HepG2 (cell line): ENCODE measurements around the gene ADAM15. TPM values are rescaled to one million over a fixed set of nuclear protein-coding genes. Genes with fewer than 3 reads are reported as not detected.

ENCODE experiments used
- AGO1 ChIP-seq: fragments of 200-400 bp; formaldehyde crosslinking; IDR thresholded peaks from 2 replicates; pipeline ENCODE4 v1.6.1; 2017; ENCODE audit warnings: mild to moderate bottlenecking, low read depth, low read length, moderate library complexity; ENCODE audit not compliant: poor library complexity, severe bottlenecking
- ARHGAP35 ChIP-seq: sonication (generic); formaldehyde crosslinking; IDR thresholded peaks from 2 replicates; pipeline ENCODE4 v1.9.0; 2022; ENCODE audit warnings: mild to moderate bottlenecking, inconsistent platforms, moderate library complexity, missing genetic modification reagents, borderline replicate concordance
- ARNTL ChIP-seq: sonication (generic); formaldehyde crosslinking; IDR thresholded peaks from 2 replicates; pipeline ENCODE4 v1.4.0; 2020; ENCODE audit warnings: mild to moderate bottlenecking, missing genetic modification reagents
- CCAR2 ChIP-seq: fragments of 200-400 bp; formaldehyde crosslinking; optimal IDR thresholded peaks from 2 replicates; pipeline ENCODE3; 2018; ENCODE audit warnings: low read depth, mild to moderate bottlenecking, low read length, moderate library complexity
- ESRRA ChIP-seq: sonication (generic); formaldehyde crosslinking; IDR thresholded peaks from 2 replicates; pipeline ENCODE4 v1.5.1; 2020; ENCODE audit warnings: mild to moderate bottlenecking, low read depth, missing genetic modification reagents
- FOXC1 ChIP-seq: sonication (generic); formaldehyde crosslinking; IDR thresholded peaks from 2 replicates; pipeline ENCODE4 v1.8.0; 2022; ENCODE audit warnings: mild to moderate bottlenecking, missing genetic modification reagents, borderline replicate concordance
- GTF3A ChIP-seq: sonication (generic); formaldehyde crosslinking; conservative IDR thresholded peaks from 2 replicates; pipeline ENCODE4 v1.4.0; 2020; ENCODE audit warnings: mild to moderate bottlenecking, missing genetic modification reagents
- HDAC2 ChIP-seq: sonication (generic); formaldehyde crosslinking; IDR thresholded peaks from 2 replicates; pipeline ENCODE4 v1.4.0; 2020; ENCODE audit warnings: missing genetic modification reagents
- MXI1 ChIP-seq: IDR thresholded peaks from 3 replicates; pipeline ENCODE4 v1.6.1; 2012; ENCODE audit warnings: low read depth, low read length, inconsistent platforms, borderline replicate concordance
- RBFOX2 ChIP-seq: fragments of 200-400 bp; formaldehyde crosslinking; IDR thresholded peaks from 2 replicates; pipeline ENCODE4 v1.6.1; 2017; ENCODE audit warnings: low read depth, mild to moderate bottlenecking, low read length
- RBM39 ChIP-seq: fragments of 200-400 bp; formaldehyde crosslinking; IDR thresholded peaks from one replicate; pipeline ENCODE4 v1.6.1; 2018; ENCODE audit warnings: antibody characterized with exemption, mild to moderate bottlenecking, low read depth, low read length; ENCODE audit not compliant: poor library complexity, severe bottlenecking
- TBP ChIP-seq: sonication (generic); formaldehyde crosslinking; IDR thresholded peaks from 2 replicates; pipeline ENCODE4 v1.5.0; 2020; ENCODE audit warnings: missing genetic modification reagents
- TCF7 ChIP-seq: sonication (generic); IDR thresholded peaks from 2 replicates; pipeline ENCODE4 v1.6.1; 2016; ENCODE audit warnings: antibody characterized with exemption, low read depth
- TSC22D2 ChIP-seq: sonication (generic); formaldehyde crosslinking; IDR thresholded peaks from 2 replicates; pipeline ENCODE4 v1.5.1; 2020; ENCODE audit warnings: missing genetic modification reagents, mild to moderate bottlenecking, borderline replicate concordance
- ZNF224 ChIP-seq: sonication (generic); formaldehyde crosslinking; IDR thresholded peaks from 2 replicates; pipeline ENCODE4 v1.5.0; 2020; ENCODE audit warnings: mild to moderate bottlenecking, missing genetic modification reagents
- ZNF34 ChIP-seq: sonication (generic); formaldehyde crosslinking; IDR thresholded peaks from 2 replicates; pipeline ENCODE4 v1.4.0; 2020; ENCODE audit warnings: mild to moderate bottlenecking, missing genetic modification reagents, borderline replicate concordance
- ZNF367 ChIP-seq: sonication (generic); formaldehyde crosslinking; IDR thresholded peaks from 2 replicates; pipeline ENCODE4 v1.4.0; 2020; ENCODE audit warnings: missing genetic modification reagents, borderline replicate concordance
- ZNF383 ChIP-seq: sonication (generic); formaldehyde crosslinking; IDR thresholded peaks from 2 replicates; pipeline ENCODE4 v1.4.0; 2020; ENCODE audit warnings: missing genetic modification reagents, mild to moderate bottlenecking, borderline replicate concordance
- ZNF44 ChIP-seq: sonication (generic); formaldehyde crosslinking; IDR thresholded peaks from 2 replicates; pipeline ENCODE4 v1.5.1; 2020; ENCODE audit warnings: mild to moderate bottlenecking, missing genetic modification reagents
- ZNF552 ChIP-seq: sonication (generic); formaldehyde crosslinking; IDR thresholded peaks from 2 replicates; pipeline ENCODE4 v1.9.0; 2022; ENCODE audit warnings: missing genetic modification reagents, mild to moderate bottlenecking, borderline replicate concordance
- ZNF562 ChIP-seq: sonication (generic); formaldehyde crosslinking; IDR thresholded peaks from 2 replicates; pipeline ENCODE4 v1.8.0; 2022; ENCODE audit warnings: missing genetic modification reagents, borderline replicate concordance
- ZNF678 ChIP-seq: sonication (generic); formaldehyde crosslinking; IDR thresholded peaks from 2 replicates; pipeline ENCODE4 v1.4.0; 2020; ENCODE audit warnings: mild to moderate bottlenecking, missing genetic modification reagents
- ZNF772 ChIP-seq: sonication (generic); formaldehyde crosslinking; IDR thresholded peaks from 2 replicates; pipeline ENCODE4 v1.5.0; 2020; ENCODE audit warnings: mild to moderate bottlenecking, missing genetic modification reagents
- ZNF841 ChIP-seq: sonication (generic); formaldehyde crosslinking; IDR thresholded peaks from 2 replicates; pipeline ENCODE4 v1.8.1; 2023; ENCODE audit warnings: missing genetic modification reagents, borderline replicate concordance
- polyA plus RNA-seq, 8 experiments: library from polyadenylated mRNA; depleted of rRNA in 3 of 8; stranded (reverse) in 7 of 8; unstranded in 1 of 8; fragments of >200 nt; fragmentation: Illumina TruSeq in 4 of 8; extraction: Trizol in 4 of 8; gene quantifications; 2 replicates each; pipeline versions ENCODE4 v1.2.1 to v1.2.3, GENCODE V29; 2011 to 2016; ENCODE audit warnings: low read depth in 4 of 8, missing spikeins in 1 of 8, mixed read lengths in 1 of 8; ENCODE audit not compliant: insufficient read depth in 1 of 8
- total RNA-seq, 5 experiments: library from RNA; depleted of rRNA; stranded (reverse); fragments of >200 nt; fragmentation: Illumina TruSeq; extraction: Trizol; gene quantifications; 2 replicates each; pipeline ENCODE4 v1.2.3, GENCODE V29; 2016; ENCODE audit warnings: low read depth in 1 of 5
- TF ChIP-seq, protein P1 (sequence below): IDR thresholded peaks from 2 replicates; pipeline ENCODE4 v1.6.1; 2016; ENCODE audit warnings: mild to moderate bottlenecking, missing biosample characterization, missing genetic modification reagents
- TF ChIP-seq, protein P2 (sequence below): IDR thresholded peaks from 2 replicates; pipeline ENCODE4 v1.6.1; 2016; ENCODE audit warnings: low read depth, control low read depth
- TF ChIP-seq, protein P3 (sequence below): fragments of 450-650 bp; IDR thresholded peaks from 2 replicates; pipeline ENCODE4 v1.6.1; 2017

ADAM15 gene
- total and polyA plus RNA-seq, 2 of the 13 experiments (the other 11 are each of a cell fraction or from before 2014, with no cell fraction given), result 17.9 to 25.6 TPM

GRCh38 chr1:155050560-155051341 lies at the start of gene ADAM15 (continued):
- no peak for TF ChIP-seq ZNF562 (CRISPR knock-in tag)
- TF ChIP-seq ZNF772 (CRISPR knock-in tag), result peak; percentile 90
- peak; percentile 80; the same call in 1 of the 2 replicates for TF ChIP-seq ZNF224
- TF ChIP-seq GTF3A (CRISPR knock-in tag), result peak; percentile 82; the same call in 1 of the 2 replicates
- TF ChIP-seq FOXC1 (CRISPR knock-in tag), result peak; percentile 89
- no peak for TF ChIP-seq ZNF841 (CRISPR knock-in tag)
- no peak for TF ChIP-seq CCAR2
- TF ChIP-seq ZNF678 (CRISPR knock-in tag), result no peak
- TF ChIP-seq TBP (CRISPR knock-in tag), result no peak
- no peak for TF ChIP-seq TCF7
- no peak for TF ChIP-seq ZNF34 (CRISPR knock-in tag)
- peak; percentile 65; the same call in 2 of the 3 replicates for TF ChIP-seq MXI1
- TF ChIP-seq ZNF367 (CRISPR knock-in tag), result no peak
- peak; percentile 69 for TF ChIP-seq HDAC2 (CRISPR knock-in tag)
- peak; percentile 76 for TF ChIP-seq RBFOX2
- TF ChIP-seq, protein P1, sequence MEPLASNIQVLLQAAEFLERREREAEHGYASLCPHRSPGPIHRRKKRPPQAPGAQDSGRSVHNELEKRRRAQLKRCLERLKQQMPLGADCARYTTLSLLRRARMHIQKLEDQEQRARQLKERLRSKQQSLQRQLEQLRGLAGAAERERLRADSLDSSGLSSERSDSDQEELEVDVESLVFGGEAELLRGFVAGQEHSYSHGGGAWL, result peak; percentile 58; the same call in 1 of the 2 replicates
- peak; percentile 53; the same call in 1 of the 2 replicates for TF ChIP-seq ESRRA (CRISPR knock-in tag)
- peak; percentile 78 for TF ChIP-seq AGO1
- TF ChIP-seq ZNF383, result 0 out of 2 replicates have a peak, but pooled peaks have one; percentile 53
- peak; percentile 94 for TF ChIP-seq ARHGAP35 (CRISPR knock-in tag)
- 0 out of 2 replicates have a peak, but pooled peaks have one; percentile 29 for TF ChIP-seq ZNF552 (CRISPR knock-in tag)
- TF ChIP-seq, protein P2, sequence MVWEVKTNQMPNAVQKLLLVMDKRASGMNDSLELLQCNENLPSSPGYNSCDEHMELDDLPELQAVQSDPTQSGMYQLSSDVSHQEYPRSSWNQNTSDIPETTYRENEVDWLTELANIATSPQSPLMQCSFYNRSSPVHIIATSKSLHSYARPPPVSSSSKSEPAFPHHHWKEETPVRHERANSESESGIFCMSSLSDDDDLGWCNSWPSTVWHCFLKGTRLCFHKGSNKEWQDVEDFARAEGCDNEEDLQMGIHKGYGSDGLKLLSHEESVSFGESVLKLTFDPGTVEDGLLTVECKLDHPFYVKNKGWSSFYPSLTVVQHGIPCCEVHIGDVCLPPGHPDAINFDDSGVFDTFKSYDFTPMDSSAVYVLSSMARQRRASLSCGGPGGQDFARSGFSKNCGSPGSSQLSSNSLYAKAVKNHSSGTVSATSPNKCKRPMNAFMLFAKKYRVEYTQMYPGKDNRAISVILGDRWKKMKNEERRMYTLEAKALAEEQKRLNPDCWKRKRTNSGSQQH, result peak; percentile 76
- TF ChIP-seq TSC22D2, result no peak
- TF ChIP-seq, protein P3, sequence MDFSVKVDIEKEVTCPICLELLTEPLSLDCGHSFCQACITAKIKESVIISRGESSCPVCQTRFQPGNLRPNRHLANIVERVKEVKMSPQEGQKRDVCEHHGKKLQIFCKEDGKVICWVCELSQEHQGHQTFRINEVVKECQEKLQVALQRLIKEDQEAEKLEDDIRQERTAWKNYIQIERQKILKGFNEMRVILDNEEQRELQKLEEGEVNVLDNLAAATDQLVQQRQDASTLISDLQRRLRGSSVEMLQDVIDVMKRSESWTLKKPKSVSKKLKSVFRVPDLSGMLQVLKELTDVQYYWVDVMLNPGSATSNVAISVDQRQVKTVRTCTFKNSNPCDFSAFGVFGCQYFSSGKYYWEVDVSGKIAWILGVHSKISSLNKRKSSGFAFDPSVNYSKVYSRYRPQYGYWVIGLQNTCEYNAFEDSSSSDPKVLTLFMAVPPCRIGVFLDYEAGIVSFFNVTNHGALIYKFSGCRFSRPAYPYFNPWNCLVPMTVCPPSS, result no peak
- TF ChIP-seq ARNTL (CRISPR knock-in tag), result peak; percentile 53; the same call in 1 of the 2 replicates
- 0 out of 2 replicates have a peak, but pooled peaks have one; percentile 58 for TF ChIP-seq ZNF44 (CRISPR knock-in tag)
- TF ChIP-seq RBM39, result peak; percentile 54
